ENCODE measurements around the gene ZNF584. TPM values are rescaled to one million over a fixed set of nuclear protein-coding genes. Genes with fewer than 3 reads are reported as not detected.

The ZNF584 gene
- total and polyA plus RNA-seq, 10 of the 15 experiments (the other 5 are each of a cell fraction or from before 2014, with no cell fraction given): 2.0 to 10.7 (median 6.3) TPM

GRCh38 chr19:58396691-58397532 is 11.5 kb upstream of the ZNF584 start (continued):
- no peak for TF ChIP-seq SUPT20H (IDR thresholded peaks at IDR 0.05; ENCODE audit: borderline replicate concordance, control insufficient read depth, low read depth, low read length)
- no peak for TF ChIP-seq EZH2 (IDR thresholded peaks at IDR 0.05; ENCODE audit: borderline replicate concordance, control insufficient read depth, low read depth, low read length)
- TF ChIP-seq RAD51 (IDR thresholded peaks at IDR 0.05): no peak
- no peak for TF ChIP-seq ZBTB33 (IDR thresholded peaks at IDR 0.05)
- TF ChIP-seq, protein P1, sequence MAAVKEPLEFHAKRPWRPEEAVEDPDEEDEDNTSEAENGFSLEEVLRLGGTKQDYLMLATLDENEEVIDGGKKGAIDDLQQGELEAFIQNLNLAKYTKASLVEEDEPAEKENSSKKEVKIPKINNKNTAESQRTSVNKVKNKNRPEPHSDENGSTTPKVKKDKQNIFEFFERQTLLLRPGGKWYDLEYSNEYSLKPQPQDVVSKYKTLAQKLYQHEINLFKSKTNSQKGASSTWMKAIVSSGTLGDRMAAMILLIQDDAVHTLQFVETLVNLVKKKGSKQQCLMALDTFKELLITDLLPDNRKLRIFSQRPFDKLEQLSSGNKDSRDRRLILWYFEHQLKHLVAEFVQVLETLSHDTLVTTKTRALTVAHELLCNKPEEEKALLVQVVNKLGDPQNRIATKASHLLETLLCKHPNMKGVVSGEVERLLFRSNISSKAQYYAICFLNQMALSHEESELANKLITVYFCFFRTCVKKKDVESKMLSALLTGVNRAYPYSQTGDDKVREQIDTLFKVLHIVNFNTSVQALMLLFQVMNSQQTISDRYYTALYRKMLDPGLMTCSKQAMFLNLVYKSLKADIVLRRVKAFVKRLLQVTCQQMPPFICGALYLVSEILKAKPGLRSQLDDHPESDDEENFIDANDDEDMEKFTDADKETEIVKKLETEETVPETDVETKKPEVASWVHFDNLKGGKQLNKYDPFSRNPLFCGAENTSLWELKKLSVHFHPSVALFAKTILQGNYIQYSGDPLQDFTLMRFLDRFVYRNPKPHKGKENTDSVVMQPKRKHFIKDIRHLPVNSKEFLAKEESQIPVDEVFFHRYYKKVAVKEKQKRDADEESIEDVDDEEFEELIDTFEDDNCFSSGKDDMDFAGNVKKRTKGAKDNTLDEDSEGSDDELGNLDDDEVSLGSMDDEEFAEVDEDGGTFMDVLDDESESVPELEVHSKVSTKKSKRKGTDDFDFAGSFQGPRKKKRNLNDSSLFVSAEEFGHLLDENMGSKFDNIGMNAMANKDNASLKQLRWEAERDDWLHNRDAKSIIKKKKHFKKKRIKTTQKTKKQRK (IDR thresholded peaks at IDR 0.05; ENCODE audit: low read depth, low read length): no peak
